ENCODE data around the gene ZNF365. TPM values are rescaled to one million over a fixed set of nuclear protein-coding genes. Genes with fewer than 3 reads are reported as not detected.

Gene ZNF365
- total RNA-seq, 1 experiment from 2014 or later: 0.59 TPM

GRCh38 chr10:62437696-62438095 lies 63.5 kb downstream of the ZNF365 start:
- CTCF ChIA-PET: interaction anchor here (0.5 to 1.9 kb wide), 11 partner anchors 10 to 944 kb away, joined by 3 to 9 read pairs (median 3); partner anchors contain the start of gene RTKN2
- no peak for DNase-seq (ENCODE audit: low spot score)

GRCh38 chr10:62442006-62442405 lies 67.8 kb downstream of the ZNF365 start:
- TF ChIP-seq TEAD1 (CRISPR knock-in tag; IDR thresholded peaks at IDR 0.05) (no peak), ZNF281 (CRISPR knock-in tag; IDR thresholded peaks at IDR 0.05) (no peak), SP1 (CRISPR knock-in tag; conservative IDR thresholded peaks at IDR 0.05) (no peak)
- TF ChIP-seq, protein P1, sequence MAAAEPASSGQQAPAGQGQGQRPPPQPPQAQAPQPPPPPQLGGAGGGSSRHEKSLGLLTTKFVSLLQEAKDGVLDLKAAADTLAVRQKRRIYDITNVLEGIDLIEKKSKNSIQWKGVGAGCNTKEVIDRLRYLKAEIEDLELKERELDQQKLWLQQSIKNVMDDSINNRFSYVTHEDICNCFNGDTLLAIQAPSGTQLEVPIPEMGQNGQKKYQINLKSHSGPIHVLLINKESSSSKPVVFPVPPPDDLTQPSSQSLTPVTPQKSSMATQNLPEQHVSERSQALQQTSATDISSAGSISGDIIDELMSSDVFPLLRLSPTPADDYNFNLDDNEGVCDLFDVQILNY (CRISPR knock-in tag; IDR thresholded peaks at IDR 0.05): no peak
- Mint-ChIP-seq H3K27ac (no peak overlapping the region), H3K4me3 (no peak overlapping the region), H3K4me1 (peaks cover 31% of the 10 kb centered on the region), H3K36me3 (no peaks in the 10 kb centered on the region), H3K9me3 (peaks cover 15% of the 10 kb centered on the region), H3K27me3 (ENCODE audit: low read depth) (no peaks in the 10 kb centered on the region)
- DNase-seq (ENCODE audit: low spot score) (no peak), ATAC-seq (no peak)
- POLR2A ChIA-PET: no interaction called here
- CTCF ChIA-PET: interaction anchor here (1.4 kb wide), 1 partner anchor 28 kb away, joined by 4 read pairs; no protein-coding TSS in a partner anchor

More at GRCh38 chr10:62437696-62438095, 63.5 kb downstream of the ZNF365 start:
- peaks cover 13% of the 10 kb centered on the region for H3K4me1 Mint-ChIP-seq
- peak; percentile 61 for ATAC-seq
- H3K27ac Mint-ChIP-seq: no peak overlapping the region
- H3K9me3 Mint-ChIP-seq: peaks cover 9% of the 10 kb centered on the region
- TF ChIP-seq OVOL2 (CRISPR knock-in tag; IDR thresholded peaks at IDR 0.05; ENCODE audit: borderline replicate concordance) (no peak), CTCF (IDR thresholded peaks at IDR 0.05) (peak; percentile 71), IRF2 (CRISPR knock-in tag; IDR thresholded peaks at IDR 0.05; ENCODE audit: borderline replicate concordance, low read depth) (no peak)
- POLR2A ChIA-PET: no interaction called here
- peaks cover 11% of the 10 kb centered on the region; the same call in 1 of the 2 replicates for H3K27me3 Mint-ChIP-seq (ENCODE audit: low read depth)
- no peaks in the 10 kb centered on the region for H3K36me3 Mint-ChIP-seq
- H3K4me3 Mint-ChIP-seq: no peak overlapping the region

GRCh38 chr10:62442894-62443669 lies 68.9 kb downstream of the ZNF365 start:
- TF ChIP-seq JAZF1 (CRISPR knock-in tag; IDR thresholded peaks at IDR 0.05) (no peak), CREB1 (CRISPR knock-in tag; IDR thresholded peaks at IDR 0.05) (no peak), ZNF425 (CRISPR knock-in tag; conservative IDR thresholded peaks at IDR 0.05) (no peak), TCF7 (CRISPR knock-in tag; IDR thresholded peaks at IDR 0.05; ENCODE audit: low read depth) (no peak), ZNF396 (CRISPR knock-in tag; IDR thresholded peaks at IDR 0.05; ENCODE audit: borderline replicate concordance) (no peak), ETV6 (CRISPR knock-in tag; IDR thresholded peaks at IDR 0.05) (no peak), MYBL2 (CRISPR knock-in tag; IDR thresholded peaks at IDR 0.05) (no peak)
- peaks cover 15% of the 10 kb centered on the region for H3K9me3 Mint-ChIP-seq
- H3K4me1 Mint-ChIP-seq: peaks cover 31% of the 10 kb centered on the region
- POLR2A ChIA-PET: interaction anchor here (0.6 kb wide), 1 partner anchor 79 kb away, joined by 4 read pairs; no protein-coding TSS in a partner anchor
- ATAC-seq: peak; percentile 58
- no peaks in the 10 kb centered on the region for H3K36me3 Mint-ChIP-seq
- CTCF ChIA-PET: no interaction called here
- no peak for DNase-seq (ENCODE audit: low spot score)
- H3K27me3 Mint-ChIP-seq (ENCODE audit: low read depth): no peaks in the 10 kb centered on the region
- peak overlapping the region; percentile 28; the same call in 1 of the 2 replicates for H3K27ac Mint-ChIP-seq
- H3K4me3 Mint-ChIP-seq: no peak overlapping the region

Measured in WTC11 (cell line).